WTC11 (cell line): Measurements from ENCODE around the gene BORCS5. TPM values are rescaled to one million over a fixed set of nuclear protein-coding genes. Genes with fewer than 3 reads are reported as not detected.

Source experiments
- ATAC-seq: fragments of 200-7000 bp; cut with Tn5 transposase; 2 replicates; pipeline ENCODE4 v1.10.0; 2021; ENCODE audit warnings: mild to moderate bottlenecking, moderate library complexity
- CTCF ChIA-PET: fragments of 300-600 bp; sonication (Branson Sonifier 250); formaldehyde crosslinking; loops from one replicate; lab custom pipeline; 2021; ENCODE audit warnings: antibody characterized with exemption; lab: Charles Lee
- POLR2A ChIA-PET: fragments of 350-600 bp; sonication (Branson Sonifier 250); formaldehyde crosslinking; loops from one replicate; lab custom pipeline; 2021; ENCODE audit warnings: antibody characterized with exemption; lab: Charles Lee
- DNase-seq: peaks from one replicate; pipeline ENCODE4 v3.0.0; 2021; ENCODE audit warnings: low spot score
- H3K27ac Mint-ChIP-seq: 2 replicates; pipeline ENCODE4 v1.8.0; 2021; ENCODE audit warnings: mixed read lengths
- H3K27me3 Mint-ChIP-seq: 2 replicates; pipeline ENCODE4 v1.8.0; 2021; ENCODE audit warnings: low read depth, mild to moderate bottlenecking, moderate library complexity, mixed read lengths
- H3K36me3 Mint-ChIP-seq: 2 replicates; pipeline ENCODE4 v1.8.0; 2021; ENCODE audit warnings: mixed read lengths
- H3K4me1 Mint-ChIP-seq: 2 replicates; pipeline ENCODE4 v1.8.0; 2022; ENCODE audit warnings: mixed read lengths
- H3K4me3 Mint-ChIP-seq: 2 replicates; pipeline ENCODE4 v1.8.0; 2021; ENCODE audit warnings: mild to moderate bottlenecking, moderate library complexity, mixed read lengths
- H3K9me3 Mint-ChIP-seq: 2 replicates; pipeline ENCODE4 v1.8.0; 2021; ENCODE audit warnings: mixed read lengths
- CREM ChIP-seq: sonication (generic); formaldehyde crosslinking; IDR thresholded peaks from 2 replicates; pipeline ENCODE4 v1.8.1; 2022; ENCODE audit warnings: mild to moderate bottlenecking, missing genetic modification reagents, moderate library complexity
- ELF4 ChIP-seq: sonication (generic); formaldehyde crosslinking; IDR thresholded peaks from 2 replicates; pipeline ENCODE4 v1.8.1; 2022; ENCODE audit warnings: low read depth, mild to moderate bottlenecking, moderate library complexity, missing genetic modification reagents
- FOXK1 ChIP-seq: sonication (generic); formaldehyde crosslinking; IDR thresholded peaks from 2 replicates; pipeline ENCODE4 v1.8.0; 2022; ENCODE audit warnings: mild to moderate bottlenecking, moderate library complexity, missing genetic modification reagents
- MXD4 ChIP-seq: fragments of 250-450 bp; sonication (Bioruptor Pico); IDR thresholded peaks from 2 replicates; pipeline ENCODE4 v1.8.0; 2021; ENCODE audit warnings: mild to moderate bottlenecking, moderate library complexity, borderline replicate concordance
- NR1H2 ChIP-seq: sonication (generic); formaldehyde crosslinking; IDR thresholded peaks from 2 replicates; pipeline ENCODE4 v1.9.0; 2021; ENCODE audit warnings: mild to moderate bottlenecking, moderate library complexity, missing genetic modification reagents
- NR2C2 ChIP-seq: sonication (generic); formaldehyde crosslinking; IDR thresholded peaks from 2 replicates; pipeline ENCODE4 v1.8.0; 2022; ENCODE audit warnings: mild to moderate bottlenecking, missing genetic modification reagents
- RELA ChIP-seq: sonication (generic); formaldehyde crosslinking; IDR thresholded peaks from 2 replicates; pipeline ENCODE4 v1.8.1; 2022; ENCODE audit warnings: missing genetic modification reagents, mild to moderate bottlenecking, borderline replicate concordance
- ZNF396 ChIP-seq: fragments of 250-450 bp; sonication (Bioruptor Pico); IDR thresholded peaks from 2 replicates; pipeline ENCODE4 v1.8.0; 2021; ENCODE audit warnings: mild to moderate bottlenecking, moderate library complexity, borderline replicate concordance
- ZNF423 ChIP-seq: fragments of 250-450 bp; sonication (Bioruptor Pico); IDR thresholded peaks from 2 replicates; pipeline ENCODE4 v2.1.2; 2022; ENCODE audit warnings: mild to moderate bottlenecking, moderate library complexity
- total RNA-seq: library from RNA; stranded (reverse); gene quantifications from 3 replicates; pipeline ENCODE4 v1.2.3, GENCODE V29; 2021
- TF ChIP-seq, protein P1 (sequence below): sonication (generic); formaldehyde crosslinking; conservative IDR thresholded peaks from 2 replicates; pipeline ENCODE4 v1.8.1; 2023; ENCODE audit warnings: mild to moderate bottlenecking, low read depth, missing genetic modification reagents, moderate library complexity
- TF ChIP-seq, protein P2 (sequence below): sonication (generic); formaldehyde crosslinking; IDR thresholded peaks from 2 replicates; pipeline ENCODE4 v1.8.0; 2022; ENCODE audit warnings: mild to moderate bottlenecking, missing genetic modification reagents
- TF ChIP-seq, protein P3 (sequence below): fragments of 200-600 bp; IDR thresholded peaks from 2 replicates; pipeline ENCODE4 v1.8.0; 2022; ENCODE audit warnings: antibody characterized with exemption
- TF ChIP-seq, protein P4 (sequence below): sonication (generic); formaldehyde crosslinking; IDR thresholded peaks from 2 replicates; pipeline ENCODE4 v1.8.0; 2022; ENCODE audit warnings: mild to moderate bottlenecking, missing genetic modification reagents
- TF ChIP-seq, protein P5 (sequence below): sonication (generic); formaldehyde crosslinking; IDR thresholded peaks from 2 replicates; pipeline ENCODE4 v1.8.0; 2023; ENCODE audit warnings: mild to moderate bottlenecking, missing genetic modification reagents
- TF ChIP-seq, protein P6 (sequence below): sonication (generic); formaldehyde crosslinking; IDR thresholded peaks from 2 replicates; pipeline ENCODE4 v1.8.0; 2022; ENCODE audit warnings: mild to moderate bottlenecking, missing genetic modification reagents
- TF ChIP-seq, protein P7 (sequence below): sonication (generic); formaldehyde crosslinking; IDR thresholded peaks from 2 replicates; pipeline ENCODE4 v1.8.1; 2023; ENCODE audit warnings: mild to moderate bottlenecking, missing genetic modification reagents

The BORCS5 gene
- total RNA-seq, 1 experiment from 2014 or later: 16.4 TPM

DNA sequence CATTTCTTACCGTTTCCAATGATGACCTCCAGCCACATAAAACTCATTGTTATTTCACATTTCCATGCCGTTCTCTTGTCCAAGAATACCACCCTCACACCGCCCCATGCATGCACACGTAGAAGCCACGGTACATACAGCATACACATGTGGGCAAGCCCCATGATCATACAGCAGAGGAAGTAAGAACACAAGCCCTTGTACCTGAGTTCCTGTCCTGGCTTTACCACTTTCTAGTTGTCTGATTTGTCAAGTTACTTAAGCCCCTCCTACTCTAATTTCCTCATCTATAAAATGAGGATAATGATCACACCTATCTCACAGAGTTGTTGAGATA lies 145.9 kb downstream of the BORCS5 start:
- CTCF ChIA-PET: interaction anchor here (1.0 to 1.9 kb wide), 9 partner anchors 14 to 234 kb away, joined by 4 to 11 read pairs (median 8); partner anchors contain the start of gene MANSC1
- Mint-ChIP-seq H3K4me3 (no peak overlapping the region), H3K4me1 (peaks cover 69% of the 10 kb centered on the region), H3K27ac (peak overlapping the region; percentile 93)
- no peak for DNase-seq
- TF ChIP-seq ELF4 (CRISPR knock-in tag) (no peak), ZNF396 (CRISPR knock-in tag) (no peak), FOXK1 (CRISPR knock-in tag) (no peak), NR1H2 (CRISPR knock-in tag) (no peak), RELA (CRISPR knock-in tag) (no peak), ZNF423 (CRISPR knock-in tag) (no peak), CREM (CRISPR knock-in tag) (no peak), NR2C2 (CRISPR knock-in tag) (no peak), MXD4 (CRISPR knock-in tag) (no peak)
- TF ChIP-seq, protein P1, sequence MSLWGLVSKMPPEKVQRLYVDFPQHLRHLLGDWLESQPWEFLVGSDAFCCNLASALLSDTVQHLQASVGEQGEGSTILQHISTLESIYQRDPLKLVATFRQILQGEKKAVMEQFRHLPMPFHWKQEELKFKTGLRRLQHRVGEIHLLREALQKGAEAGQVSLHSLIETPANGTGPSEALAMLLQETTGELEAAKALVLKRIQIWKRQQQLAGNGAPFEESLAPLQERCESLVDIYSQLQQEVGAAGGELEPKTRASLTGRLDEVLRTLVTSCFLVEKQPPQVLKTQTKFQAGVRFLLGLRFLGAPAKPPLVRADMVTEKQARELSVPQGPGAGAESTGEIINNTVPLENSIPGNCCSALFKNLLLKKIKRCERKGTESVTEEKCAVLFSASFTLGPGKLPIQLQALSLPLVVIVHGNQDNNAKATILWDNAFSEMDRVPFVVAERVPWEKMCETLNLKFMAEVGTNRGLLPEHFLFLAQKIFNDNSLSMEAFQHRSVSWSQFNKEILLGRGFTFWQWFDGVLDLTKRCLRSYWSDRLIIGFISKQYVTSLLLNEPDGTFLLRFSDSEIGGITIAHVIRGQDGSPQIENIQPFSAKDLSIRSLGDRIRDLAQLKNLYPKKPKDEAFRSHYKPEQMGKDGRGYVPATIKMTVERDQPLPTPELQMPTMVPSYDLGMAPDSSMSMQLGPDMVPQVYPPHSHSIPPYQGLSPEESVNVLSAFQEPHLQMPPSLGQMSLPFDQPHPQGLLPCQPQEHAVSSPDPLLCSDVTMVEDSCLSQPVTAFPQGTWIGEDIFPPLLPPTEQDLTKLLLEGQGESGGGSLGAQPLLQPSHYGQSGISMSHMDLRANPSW (CRISPR knock-in tag): no peak
- TF ChIP-seq, protein P2, sequence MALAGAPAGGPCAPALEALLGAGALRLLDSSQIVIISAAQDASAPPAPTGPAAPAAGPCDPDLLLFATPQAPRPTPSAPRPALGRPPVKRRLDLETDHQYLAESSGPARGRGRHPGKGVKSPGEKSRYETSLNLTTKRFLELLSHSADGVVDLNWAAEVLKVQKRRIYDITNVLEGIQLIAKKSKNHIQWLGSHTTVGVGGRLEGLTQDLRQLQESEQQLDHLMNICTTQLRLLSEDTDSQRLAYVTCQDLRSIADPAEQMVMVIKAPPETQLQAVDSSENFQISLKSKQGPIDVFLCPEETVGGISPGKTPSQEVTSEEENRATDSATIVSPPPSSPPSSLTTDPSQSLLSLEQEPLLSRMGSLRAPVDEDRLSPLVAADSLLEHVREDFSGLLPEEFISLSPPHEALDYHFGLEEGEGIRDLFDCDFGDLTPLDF (CRISPR knock-in tag): no peak
- TF ChIP-seq, protein P3, sequence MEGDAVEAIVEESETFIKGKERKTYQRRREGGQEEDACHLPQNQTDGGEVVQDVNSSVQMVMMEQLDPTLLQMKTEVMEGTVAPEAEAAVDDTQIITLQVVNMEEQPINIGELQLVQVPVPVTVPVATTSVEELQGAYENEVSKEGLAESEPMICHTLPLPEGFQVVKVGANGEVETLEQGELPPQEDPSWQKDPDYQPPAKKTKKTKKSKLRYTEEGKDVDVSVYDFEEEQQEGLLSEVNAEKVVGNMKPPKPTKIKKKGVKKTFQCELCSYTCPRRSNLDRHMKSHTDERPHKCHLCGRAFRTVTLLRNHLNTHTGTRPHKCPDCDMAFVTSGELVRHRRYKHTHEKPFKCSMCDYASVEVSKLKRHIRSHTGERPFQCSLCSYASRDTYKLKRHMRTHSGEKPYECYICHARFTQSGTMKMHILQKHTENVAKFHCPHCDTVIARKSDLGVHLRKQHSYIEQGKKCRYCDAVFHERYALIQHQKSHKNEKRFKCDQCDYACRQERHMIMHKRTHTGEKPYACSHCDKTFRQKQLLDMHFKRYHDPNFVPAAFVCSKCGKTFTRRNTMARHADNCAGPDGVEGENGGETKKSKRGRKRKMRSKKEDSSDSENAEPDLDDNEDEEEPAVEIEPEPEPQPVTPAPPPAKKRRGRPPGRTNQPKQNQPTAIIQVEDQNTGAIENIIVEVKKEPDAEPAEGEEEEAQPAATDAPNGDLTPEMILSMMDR: no peak
- TF ChIP-seq, protein P4, sequence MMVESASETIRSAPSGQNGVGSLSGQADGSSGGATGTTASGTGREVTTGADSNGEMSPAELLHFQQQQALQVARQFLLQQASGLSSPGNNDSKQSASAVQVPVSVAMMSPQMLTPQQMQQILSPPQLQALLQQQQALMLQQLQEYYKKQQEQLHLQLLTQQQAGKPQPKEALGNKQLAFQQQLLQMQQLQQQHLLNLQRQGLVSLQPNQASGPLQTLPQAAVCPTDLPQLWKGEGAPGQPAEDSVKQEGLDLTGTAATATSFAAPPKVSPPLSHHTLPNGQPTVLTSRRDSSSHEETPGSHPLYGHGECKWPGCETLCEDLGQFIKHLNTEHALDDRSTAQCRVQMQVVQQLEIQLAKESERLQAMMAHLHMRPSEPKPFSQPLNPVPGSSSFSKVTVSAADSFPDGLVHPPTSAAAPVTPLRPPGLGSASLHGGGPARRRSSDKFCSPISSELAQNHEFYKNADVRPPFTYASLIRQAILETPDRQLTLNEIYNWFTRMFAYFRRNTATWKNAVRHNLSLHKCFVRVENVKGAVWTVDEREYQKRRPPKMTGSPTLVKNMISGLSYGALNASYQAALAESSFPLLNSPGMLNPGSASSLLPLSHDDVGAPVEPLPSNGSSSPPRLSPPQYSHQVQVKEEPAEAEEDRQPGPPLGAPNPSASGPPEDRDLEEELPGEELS (CRISPR knock-in tag): no peak
- TF ChIP-seq, protein P5, sequence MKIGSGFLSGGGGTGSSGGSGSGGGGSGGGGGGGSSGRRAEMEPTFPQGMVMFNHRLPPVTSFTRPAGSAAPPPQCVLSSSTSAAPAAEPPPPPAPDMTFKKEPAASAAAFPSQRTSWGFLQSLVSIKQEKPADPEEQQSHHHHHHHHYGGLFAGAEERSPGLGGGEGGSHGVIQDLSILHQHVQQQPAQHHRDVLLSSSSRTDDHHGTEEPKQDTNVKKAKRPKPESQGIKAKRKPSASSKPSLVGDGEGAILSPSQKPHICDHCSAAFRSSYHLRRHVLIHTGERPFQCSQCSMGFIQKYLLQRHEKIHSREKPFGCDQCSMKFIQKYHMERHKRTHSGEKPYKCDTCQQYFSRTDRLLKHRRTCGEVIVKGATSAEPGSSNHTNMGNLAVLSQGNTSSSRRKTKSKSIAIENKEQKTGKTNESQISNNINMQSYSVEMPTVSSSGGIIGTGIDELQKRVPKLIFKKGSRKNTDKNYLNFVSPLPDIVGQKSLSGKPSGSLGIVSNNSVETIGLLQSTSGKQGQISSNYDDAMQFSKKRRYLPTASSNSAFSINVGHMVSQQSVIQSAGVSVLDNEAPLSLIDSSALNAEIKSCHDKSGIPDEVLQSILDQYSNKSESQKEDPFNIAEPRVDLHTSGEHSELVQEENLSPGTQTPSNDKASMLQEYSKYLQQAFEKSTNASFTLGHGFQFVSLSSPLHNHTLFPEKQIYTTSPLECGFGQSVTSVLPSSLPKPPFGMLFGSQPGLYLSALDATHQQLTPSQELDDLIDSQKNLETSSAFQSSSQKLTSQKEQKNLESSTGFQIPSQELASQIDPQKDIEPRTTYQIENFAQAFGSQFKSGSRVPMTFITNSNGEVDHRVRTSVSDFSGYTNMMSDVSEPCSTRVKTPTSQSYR (CRISPR knock-in tag): no peak
- TF ChIP-seq, protein P6, sequence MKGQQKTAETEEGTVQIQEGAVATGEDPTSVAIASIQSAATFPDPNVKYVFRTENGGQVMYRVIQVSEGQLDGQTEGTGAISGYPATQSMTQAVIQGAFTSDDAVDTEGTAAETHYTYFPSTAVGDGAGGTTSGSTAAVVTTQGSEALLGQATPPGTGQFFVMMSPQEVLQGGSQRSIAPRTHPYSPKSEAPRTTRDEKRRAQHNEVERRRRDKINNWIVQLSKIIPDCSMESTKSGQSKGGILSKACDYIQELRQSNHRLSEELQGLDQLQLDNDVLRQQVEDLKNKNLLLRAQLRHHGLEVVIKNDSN: no peak
- TF ChIP-seq, protein P7, sequence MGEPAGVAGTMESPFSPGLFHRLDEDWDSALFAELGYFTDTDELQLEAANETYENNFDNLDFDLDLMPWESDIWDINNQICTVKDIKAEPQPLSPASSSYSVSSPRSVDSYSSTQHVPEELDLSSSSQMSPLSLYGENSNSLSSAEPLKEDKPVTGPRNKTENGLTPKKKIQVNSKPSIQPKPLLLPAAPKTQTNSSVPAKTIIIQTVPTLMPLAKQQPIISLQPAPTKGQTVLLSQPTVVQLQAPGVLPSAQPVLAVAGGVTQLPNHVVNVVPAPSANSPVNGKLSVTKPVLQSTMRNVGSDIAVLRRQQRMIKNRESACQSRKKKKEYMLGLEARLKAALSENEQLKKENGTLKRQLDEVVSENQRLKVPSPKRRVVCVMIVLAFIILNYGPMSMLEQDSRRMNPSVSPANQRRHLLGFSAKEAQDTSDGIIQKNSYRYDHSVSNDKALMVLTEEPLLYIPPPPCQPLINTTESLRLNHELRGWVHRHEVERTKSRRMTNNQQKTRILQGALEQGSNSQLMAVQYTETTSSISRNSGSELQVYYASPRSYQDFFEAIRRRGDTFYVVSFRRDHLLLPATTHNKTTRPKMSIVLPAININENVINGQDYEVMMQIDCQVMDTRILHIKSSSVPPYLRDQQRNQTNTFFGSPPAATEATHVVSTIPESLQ (CRISPR knock-in tag): no peak
- TF ChIP-seq, all 79 proteins: peak for 0
- no peaks in the 10 kb centered on the region for H3K9me3 Mint-ChIP-seq
- peaks cover under 1% of the 10 kb centered on the region; the same call in 1 of the 2 replicates for H3K36me3 Mint-ChIP-seq
- no peaks in the 10 kb centered on the region for H3K27me3 Mint-ChIP-seq
- no peak for ATAC-seq
- POLR2A ChIA-PET: interaction anchor here (0.7 kb wide), 1 partner anchor 113 kb away, joined by 7 read pairs; no protein-coding TSS in a partner anchor
